HepG2 (cell line): ENCODE results near the gene PNKD. TPM values are rescaled to one million over a fixed set of nuclear protein-coding genes. Genes with fewer than 3 reads are reported as not detected.

Experiments used
- ELF1 ChIP-seq: sonication (generic); formaldehyde crosslinking; IDR thresholded peaks from 2 replicates; pipeline ENCODE4 v1.4.0; 2020; ENCODE audit warnings: missing genetic modification reagents
- SMAD1 ChIP-seq: sonication (generic); formaldehyde crosslinking; IDR thresholded peaks from 2 replicates; pipeline ENCODE4 v1.4.0; 2020; ENCODE audit warnings: missing genetic modification reagents, low read depth, mild to moderate bottlenecking, borderline replicate concordance
- SRF ChIP-seq: IDR thresholded peaks from 2 replicates; pipeline ENCODE4 v1.6.1; 2011; ENCODE audit warnings: mild to moderate bottlenecking, low read depth, low read length, moderate library complexity
- SUZ12 ChIP-seq: fragments of 150-350 bp; IDR thresholded peaks from 2 replicates; pipeline ENCODE4 v1.6.1; 2014; ENCODE audit warnings: low read depth, low read length
- TCF7L2 ChIP-seq: IDR thresholded peaks from 2 replicates; pipeline ENCODE4 v1.6.1; 2011; ENCODE audit warnings: mild to moderate bottlenecking, low read depth, low read length, moderate library complexity
- TP53 ChIP-seq: sonication (generic); formaldehyde crosslinking; conservative IDR thresholded peaks from 2 replicates; pipeline ENCODE4 v1.4.0; 2020; ENCODE audit warnings: missing genetic modification reagents
- ZBTB7A ChIP-seq: sonication (generic); formaldehyde crosslinking; IDR thresholded peaks from 2 replicates; pipeline ENCODE4 v1.8.0; 2022; ENCODE audit warnings: mild to moderate bottlenecking, missing genetic modification reagents
- ZNF124 ChIP-seq: sonication (generic); formaldehyde crosslinking; IDR thresholded peaks from 2 replicates; pipeline ENCODE4 v1.4.0; 2020; ENCODE audit warnings: missing genetic modification reagents
- ZNF263 ChIP-seq: sonication (generic); formaldehyde crosslinking; IDR thresholded peaks from 2 replicates; pipeline ENCODE4 v1.4.0; 2020; ENCODE audit warnings: missing genetic modification reagents
- ZNF670 ChIP-seq: sonication (generic); formaldehyde crosslinking; IDR thresholded peaks from 2 replicates; pipeline ENCODE4 v1.8.0; 2022; ENCODE audit warnings: mild to moderate bottlenecking, missing genetic modification reagents, borderline replicate concordance
- ZSCAN31 ChIP-seq: sonication (generic); formaldehyde crosslinking; IDR thresholded peaks from 2 replicates; pipeline ENCODE4 v1.5.0; 2020; ENCODE audit warnings: low read depth, mild to moderate bottlenecking, missing genetic modification reagents
- polyA plus RNA-seq, 8 experiments: library from polyadenylated mRNA; depleted of rRNA in 3 of 8; stranded (reverse) in 7 of 8; unstranded in 1 of 8; fragments of >200 nt; fragmentation: Illumina TruSeq in 4 of 8; extraction: Trizol in 4 of 8; gene quantifications; 2 replicates each; pipeline versions ENCODE4 v1.2.1 to v1.2.3, GENCODE V29; 2011 to 2016; ENCODE audit warnings: low read depth in 4 of 8, missing spikeins in 1 of 8, mixed read lengths in 1 of 8; ENCODE audit not compliant: insufficient read depth in 1 of 8
- total RNA-seq, 5 experiments: library from RNA; depleted of rRNA; stranded (reverse); fragments of >200 nt; fragmentation: Illumina TruSeq; extraction: Trizol; gene quantifications; 2 replicates each; pipeline ENCODE4 v1.2.3, GENCODE V29; 2016; ENCODE audit warnings: low read depth in 1 of 5
- TF ChIP-seq, protein P1 (sequence below): sonication (generic); formaldehyde crosslinking; IDR thresholded peaks from 2 replicates; pipeline ENCODE4 v1.4.0; 2020; ENCODE audit warnings: missing genetic modification reagents
- TF ChIP-seq, protein P2 (sequence below): IDR thresholded peaks from 2 replicates; pipeline ENCODE4 v1.6.1; 2016; ENCODE audit warnings: missing compliant biosample characterization, missing genetic modification reagents, borderline replicate concordance
- TF ChIP-seq, protein P3 (sequence below): sonication (generic); formaldehyde crosslinking; IDR thresholded peaks from 2 replicates; pipeline ENCODE4 v1.9.0; 2021; ENCODE audit warnings: missing genetic modification reagents, borderline replicate concordance
- TF ChIP-seq, protein P4 (sequence below): sonication (generic); formaldehyde crosslinking; IDR thresholded peaks from 2 replicates; pipeline ENCODE4 v1.4.0; 2020; ENCODE audit warnings: missing genetic modification reagents

PNKD gene
- total and polyA plus RNA-seq, 2 of the 13 experiments (the other 11 are each of a cell fraction or from before 2014, with no cell fraction given), result 55.9 to 80.4 TPM

DNA sequence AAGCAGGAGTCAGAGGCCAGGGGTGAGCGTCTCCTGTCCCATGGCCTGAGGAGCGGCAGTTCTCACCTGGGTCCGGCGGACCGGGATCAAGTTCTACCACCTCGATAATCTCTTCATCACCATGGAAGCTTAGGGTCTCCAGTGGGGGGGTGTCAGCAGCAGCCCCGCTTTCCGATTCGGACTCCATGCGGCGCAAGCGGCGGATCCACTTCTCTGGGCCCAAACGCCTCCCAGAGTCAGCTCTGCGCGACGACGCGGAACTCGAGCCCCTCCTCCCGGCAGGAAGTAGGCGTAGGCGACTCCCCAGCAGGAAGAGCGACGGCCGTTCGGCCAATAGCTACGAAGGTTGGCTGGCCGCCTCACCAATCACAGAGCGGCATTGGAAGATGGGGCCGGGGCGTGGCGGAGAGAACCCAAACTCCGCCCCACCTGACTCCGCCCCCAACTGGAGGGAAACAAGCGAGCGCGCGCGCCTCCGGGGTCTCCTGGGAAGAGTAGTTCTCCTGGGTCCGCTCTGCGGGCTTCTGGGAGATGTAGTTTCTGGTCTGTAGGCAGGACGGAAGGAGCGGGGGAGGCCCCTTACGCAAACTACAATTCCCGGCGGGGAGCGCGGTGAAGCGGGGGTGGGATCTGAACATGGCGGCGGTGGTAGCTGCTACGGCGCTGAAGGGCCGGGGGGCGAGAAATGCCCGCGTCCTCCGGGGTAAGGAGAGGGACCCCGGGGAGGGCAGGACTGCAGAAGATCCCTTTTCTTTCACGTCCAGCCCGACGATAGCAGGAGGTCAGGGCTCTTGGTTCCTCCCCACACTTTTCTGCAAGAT, at the start of gene PNKD, which contains the start of gene AAMP (continued):
- peak; percentile 76; the same call in 1 of the 2 replicates for TF ChIP-seq ZNF124 (CRISPR knock-in tag)
- TF ChIP-seq, protein P1, sequence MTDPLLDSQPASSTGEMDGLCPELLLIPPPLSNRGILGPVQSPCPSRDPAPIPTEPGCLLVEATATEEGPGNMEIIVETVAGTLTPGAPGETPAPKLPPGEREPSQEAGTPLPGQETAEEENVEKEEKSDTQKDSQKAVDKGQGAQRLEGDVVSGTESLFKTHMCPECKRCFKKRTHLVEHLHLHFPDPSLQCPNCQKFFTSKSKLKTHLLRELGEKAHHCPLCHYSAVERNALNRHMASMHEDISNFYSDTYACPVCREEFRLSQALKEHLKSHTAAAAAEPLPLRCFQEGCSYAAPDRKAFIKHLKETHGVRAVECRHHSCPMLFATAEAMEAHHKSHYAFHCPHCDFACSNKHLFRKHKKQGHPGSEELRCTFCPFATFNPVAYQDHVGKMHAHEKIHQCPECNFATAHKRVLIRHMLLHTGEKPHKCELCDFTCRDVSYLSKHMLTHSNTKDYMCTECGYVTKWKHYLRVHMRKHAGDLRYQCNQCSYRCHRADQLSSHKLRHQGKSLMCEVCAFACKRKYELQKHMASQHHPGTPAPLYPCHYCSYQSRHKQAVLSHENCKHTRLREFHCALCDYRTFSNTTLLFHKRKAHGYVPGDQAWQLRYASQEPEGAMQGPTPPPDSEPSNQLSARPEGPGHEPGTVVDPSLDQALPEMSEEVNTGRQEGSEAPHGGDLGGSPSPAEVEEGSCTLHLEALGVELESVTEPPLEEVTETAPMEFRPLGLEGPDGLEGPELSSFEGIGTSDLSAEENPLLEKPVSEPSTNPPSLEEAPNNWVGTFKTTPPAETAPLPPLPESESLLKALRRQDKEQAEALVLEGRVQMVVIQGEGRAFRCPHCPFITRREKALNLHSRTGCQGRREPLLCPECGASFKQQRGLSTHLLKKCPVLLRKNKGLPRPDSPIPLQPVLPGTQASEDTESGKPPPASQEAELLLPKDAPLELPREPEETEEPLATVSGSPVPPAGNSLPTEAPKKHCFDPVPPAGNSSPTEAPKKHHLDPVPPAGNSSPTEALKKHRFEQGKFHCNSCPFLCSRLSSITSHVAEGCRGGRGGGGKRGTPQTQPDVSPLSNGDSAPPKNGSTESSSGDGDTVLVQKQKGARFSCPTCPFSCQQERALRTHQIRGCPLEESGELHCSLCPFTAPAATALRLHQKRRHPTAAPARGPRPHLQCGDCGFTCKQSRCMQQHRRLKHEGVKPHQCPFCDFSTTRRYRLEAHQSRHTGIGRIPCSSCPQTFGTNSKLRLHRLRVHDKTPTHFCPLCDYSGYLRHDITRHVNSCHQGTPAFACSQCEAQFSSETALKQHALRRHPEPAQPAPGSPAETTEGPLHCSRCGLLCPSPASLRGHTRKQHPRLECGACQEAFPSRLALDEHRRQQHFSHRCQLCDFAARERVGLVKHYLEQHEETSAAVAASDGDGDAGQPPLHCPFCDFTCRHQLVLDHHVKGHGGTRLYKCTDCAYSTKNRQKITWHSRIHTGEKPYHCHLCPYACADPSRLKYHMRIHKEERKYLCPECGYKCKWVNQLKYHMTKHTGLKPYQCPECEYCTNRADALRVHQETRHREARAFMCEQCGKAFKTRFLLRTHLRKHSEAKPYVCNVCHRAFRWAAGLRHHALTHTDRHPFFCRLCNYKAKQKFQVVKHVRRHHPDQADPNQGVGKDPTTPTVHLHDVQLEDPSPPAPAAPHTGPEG (CRISPR knock-in tag), result peak; percentile 72
- 0 out of 2 replicates have a peak, but pooled peaks have one; percentile 16 for TF ChIP-seq SMAD1 (CRISPR knock-in tag)
- peak; percentile 92 for TF ChIP-seq ZSCAN31
- TF ChIP-seq ZBTB7A (CRISPR knock-in tag), result no peak
- 0 out of 2 replicates have a peak, but pooled peaks have one; percentile 63 for TF ChIP-seq ZNF263 (CRISPR knock-in tag)
- TF ChIP-seq, protein P2, sequence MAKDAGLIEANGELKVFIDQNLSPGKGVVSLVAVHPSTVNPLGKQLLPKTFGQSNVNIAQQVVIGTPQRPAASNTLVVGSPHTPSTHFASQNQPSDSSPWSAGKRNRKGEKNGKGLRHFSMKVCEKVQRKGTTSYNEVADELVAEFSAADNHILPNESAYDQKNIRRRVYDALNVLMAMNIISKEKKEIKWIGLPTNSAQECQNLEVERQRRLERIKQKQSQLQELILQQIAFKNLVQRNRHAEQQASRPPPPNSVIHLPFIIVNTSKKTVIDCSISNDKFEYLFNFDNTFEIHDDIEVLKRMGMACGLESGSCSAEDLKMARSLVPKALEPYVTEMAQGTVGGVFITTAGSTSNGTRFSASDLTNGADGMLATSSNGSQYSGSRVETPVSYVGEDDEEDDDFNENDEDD, result peak; percentile 68; the same call in 1 of the 2 replicates
- no peak; the same call in 1 of the 2 replicates for TF ChIP-seq SRF
- TF ChIP-seq SUZ12, result peak; percentile 97
- peak; percentile 81; the same call in 1 of the 2 replicates for TF ChIP-seq TP53 (CRISPR knock-in tag)
- TF ChIP-seq, protein P3, sequence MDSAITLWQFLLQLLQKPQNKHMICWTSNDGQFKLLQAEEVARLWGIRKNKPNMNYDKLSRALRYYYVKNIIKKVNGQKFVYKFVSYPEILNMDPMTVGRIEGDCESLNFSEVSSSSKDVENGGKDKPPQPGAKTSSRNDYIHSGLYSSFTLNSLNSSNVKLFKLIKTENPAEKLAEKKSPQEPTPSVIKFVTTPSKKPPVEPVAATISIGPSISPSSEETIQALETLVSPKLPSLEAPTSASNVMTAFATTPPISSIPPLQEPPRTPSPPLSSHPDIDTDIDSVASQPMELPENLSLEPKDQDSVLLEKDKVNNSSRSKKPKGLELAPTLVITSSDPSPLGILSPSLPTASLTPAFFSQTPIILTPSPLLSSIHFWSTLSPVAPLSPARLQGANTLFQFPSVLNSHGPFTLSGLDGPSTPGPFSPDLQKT, result peak; percentile 81; the same call in 1 of the 2 replicates
- no peak for TF ChIP-seq TCF7L2
- peak; percentile 95 for TF ChIP-seq ELF1 (CRISPR knock-in tag)
- TF ChIP-seq ZNF670, result 0 out of 2 replicates have a peak, but pooled peaks have one; percentile 76
- TF ChIP-seq, protein P4, sequence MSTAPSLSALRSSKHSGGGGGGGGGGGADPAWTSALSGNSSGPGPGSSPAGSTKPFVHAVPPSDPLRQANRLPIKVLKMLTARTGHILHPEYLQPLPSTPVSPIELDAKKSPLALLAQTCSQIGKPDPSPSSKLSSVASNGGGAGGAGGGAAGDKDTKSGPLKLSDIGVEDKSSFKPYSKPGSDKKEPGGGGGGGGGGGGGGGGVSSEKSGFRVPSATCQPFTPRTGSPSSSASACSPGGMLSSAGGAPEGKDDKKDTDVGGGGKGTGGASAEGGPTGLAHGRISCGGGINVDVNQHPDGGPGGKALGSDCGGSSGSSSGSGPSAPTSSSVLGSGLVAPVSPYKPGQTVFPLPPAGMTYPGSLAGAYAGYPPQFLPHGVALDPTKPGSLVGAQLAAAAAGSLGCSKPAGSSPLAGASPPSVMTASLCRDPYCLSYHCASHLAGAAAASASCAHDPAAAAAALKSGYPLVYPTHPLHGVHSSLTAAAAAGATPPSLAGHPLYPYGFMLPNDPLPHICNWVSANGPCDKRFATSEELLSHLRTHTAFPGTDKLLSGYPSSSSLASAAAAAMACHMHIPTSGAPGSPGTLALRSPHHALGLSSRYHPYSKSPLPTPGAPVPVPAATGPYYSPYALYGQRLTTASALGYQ, result peak; percentile 60; the same call in 1 of the 2 replicates
